HEK293 (cell line): ENCODE measurements around the gene SFRP4.

Experiments
- CTCF ChIA-PET: fragments of 350-600 bp; formaldehyde crosslinking; extraction: SDS; loops from one replicate; lab custom pipeline; 2021; ENCODE audit warnings: antibody characterized with exemption; lab: Yijun Ruan, JAX
- POLR2A ChIA-PET: fragments of 300-600 bp; formaldehyde crosslinking; extraction: SDS; loops from one replicate; lab custom pipeline; 2020; ENCODE audit warnings: antibody characterized with exemption, inconsistent platforms; lab: Yijun Ruan, JAX
- H3K27ac ChIP-seq: fragments of 200-500 bp; sonication (Bioruptor generic); 2 replicates; pipeline ENCODE4 v1.5.1; 2014; ENCODE audit warnings: low read depth, low read length, control low read depth, inconsistent platforms; ENCODE audit errors: extremely low read depth
- H3K36me3 ChIP-seq, 2 experiments: fragments of 200-500 bp in 1 of 2; sonication (Bioruptor generic) in 1 of 2; 1 replicate in 1 of 2; 2 replicates in 1 of 2; pipeline ENCODE4 v1.5.1; 2014 to 2017; ENCODE audit warnings: inconsistent platforms in 2 of 2, low read length in 2 of 2; ENCODE audit not compliant: control insufficient read depth in 2 of 2, insufficient read depth in 1 of 2
- H3K4me1 ChIP-seq: fragments of 200-500 bp; sonication (Bioruptor generic); 2 replicates; pipeline ENCODE4 v1.5.1; 2014; ENCODE audit warnings: mild to moderate bottlenecking, low read length, inconsistent platforms; ENCODE audit not compliant: control insufficient read depth, insufficient read depth
- H3K4me3 ChIP-seq: 2 replicates; pipeline ENCODE4 v1.5.1; 2011; ENCODE audit warnings: low read depth, mild to moderate bottlenecking, control low read depth, low read length, moderate library complexity
- H3K9me3 ChIP-seq: fragments of 200-500 bp; sonication (Bioruptor generic); 2 replicates; pipeline ENCODE4 v1.5.1; 2014; ENCODE audit warnings: low read depth, low read length, inconsistent platforms; ENCODE audit not compliant: control insufficient read depth, insufficient read depth
- BCL11A ChIP-seq: fragments of 450-650 bp; formaldehyde crosslinking; IDR thresholded peaks from 2 replicates; pipeline ENCODE4 v1.5.1; 2016; ENCODE audit warnings: low read depth, missing biosample characterization, missing genetic modification characterization
- BCL6B ChIP-seq: fragments of 450-650 bp; formaldehyde crosslinking; IDR thresholded peaks from 2 replicates; pipeline ENCODE4 v1.5.1; 2017; ENCODE audit warnings: missing biosample characterization, missing genetic modification characterization
- CTCF ChIP-seq: fragments of 450-650 bp; formaldehyde crosslinking; IDR thresholded peaks from 2 replicates; pipeline ENCODE4 v1.5.1; 2016; ENCODE audit warnings: missing biosample characterization, missing genetic modification characterization
- GLI4 ChIP-seq: fragments of 450-650 bp; formaldehyde crosslinking; IDR thresholded peaks from 2 replicates; pipeline ENCODE4 v1.5.1; 2016; ENCODE audit warnings: missing biosample characterization, missing genetic modification characterization
- HOXD13 ChIP-seq: sonication (generic); formaldehyde crosslinking; IDR thresholded peaks from 2 replicates; pipeline ENCODE4 v1.8.0; 2022; ENCODE audit warnings: missing genetic modification reagents, borderline replicate concordance
- KLF16 ChIP-seq: fragments of 450-650 bp; formaldehyde crosslinking; IDR thresholded peaks from 2 replicates; pipeline ENCODE4 v1.5.1; 2017; ENCODE audit warnings: missing biosample characterization, missing genetic modification characterization
- SCRT1 ChIP-seq: fragments of 450-650 bp; formaldehyde crosslinking; IDR thresholded peaks from 2 replicates; pipeline ENCODE4 v1.5.1; 2016; ENCODE audit warnings: missing biosample characterization, missing genetic modification characterization, borderline replicate concordance
- SETDB1 ChIP-seq: IDR thresholded peaks from one replicate; pipeline ENCODE4 v1.6.1; 2017; ENCODE audit warnings: mild to moderate bottlenecking, low read length, moderate library complexity, mixed read lengths; ENCODE audit not compliant: insufficient read length
- SP3 ChIP-seq: fragments of 450-650 bp; formaldehyde crosslinking; IDR thresholded peaks from 2 replicates; pipeline ENCODE4 v1.5.1; 2016; ENCODE audit warnings: missing biosample characterization, missing genetic modification characterization
- ZNF169 ChIP-seq: fragments of 450-650 bp; formaldehyde crosslinking; IDR thresholded peaks from 2 replicates; pipeline ENCODE4 v1.5.1; 2016; ENCODE audit warnings: missing biosample characterization, missing genetic modification characterization
- ZNF18 ChIP-seq: fragments of 450-650 bp; formaldehyde crosslinking; IDR thresholded peaks from 2 replicates; pipeline ENCODE4 v1.5.1; 2016; ENCODE audit warnings: missing biosample characterization, missing genetic modification characterization
- ZNF19 ChIP-seq: fragments of 450-650 bp; formaldehyde crosslinking; IDR thresholded peaks from 2 replicates; pipeline ENCODE4; 2016; ENCODE audit warnings: missing biosample characterization, missing genetic modification characterization, low read depth
- ZNF223 ChIP-seq: fragments of 450-650 bp; formaldehyde crosslinking; IDR thresholded peaks from 2 replicates; pipeline ENCODE4 v1.5.1; 2016; ENCODE audit warnings: missing biosample characterization, missing genetic modification characterization
- ZNF239 ChIP-seq: fragments of 450-650 bp; formaldehyde crosslinking; IDR thresholded peaks from 2 replicates; pipeline ENCODE4 v1.5.1; 2016; ENCODE audit warnings: missing biosample characterization, missing genetic modification characterization
- ZNF248 ChIP-seq: fragments of 450-650 bp; formaldehyde crosslinking; IDR thresholded peaks from 2 replicates; pipeline ENCODE4 v1.5.1; 2017; ENCODE audit warnings: missing biosample characterization, missing genetic modification characterization
- ZNF335 ChIP-seq: fragments of 450-650 bp; formaldehyde crosslinking; conservative IDR thresholded peaks from 2 replicates; pipeline ENCODE4 v1.5.1; 2016; ENCODE audit warnings: missing biosample characterization, missing genetic modification characterization
- ZNF394 ChIP-seq: fragments of 450-650 bp; formaldehyde crosslinking; IDR thresholded peaks from 2 replicates; pipeline ENCODE4 v1.5.1; 2016; ENCODE audit warnings: missing biosample characterization, missing genetic modification characterization, mild to moderate bottlenecking, moderate library complexity, borderline replicate concordance
- ZNF518A ChIP-seq: fragments of 450-650 bp; formaldehyde crosslinking; conservative IDR thresholded peaks from 2 replicates; pipeline ENCODE4 v1.5.1; 2016; ENCODE audit warnings: low read depth, missing biosample characterization, missing genetic modification characterization
- ZNF596 ChIP-seq: fragments of 450-650 bp; IDR thresholded peaks from 2 replicates; pipeline ENCODE4 v1.5.0; 2018; ENCODE audit warnings: missing biosample characterization, mild to moderate bottlenecking, missing genetic modification characterization, moderate library complexity
- ZNF76 ChIP-seq: fragments of 450-650 bp; formaldehyde crosslinking; IDR thresholded peaks from 2 replicates; pipeline ENCODE4; 2016; ENCODE audit warnings: low read depth, missing biosample characterization, missing genetic modification characterization, borderline replicate concordance
- ZNF791 ChIP-seq: fragments of 450-650 bp; formaldehyde crosslinking; IDR thresholded peaks from 2 replicates; pipeline ENCODE4 v1.5.1; 2016; ENCODE audit warnings: missing biosample characterization, missing genetic modification characterization
- TF ChIP-seq, protein P1 (sequence below): fragments of 450-650 bp; formaldehyde crosslinking; IDR thresholded peaks from 2 replicates; pipeline ENCODE4 v1.5.1; 2017; ENCODE audit warnings: missing biosample characterization, missing genetic modification characterization

Gene SFRP4

GRCh38 chr7:37928878-37929277, 12.3 kb upstream of the SFRP4 start (continued):
- TF ChIP-seq CTCF (no peak), SP3 (tag by site-specific recombination) (no peak), ZNF169 (tag by site-specific recombination) (no peak), ZNF248 (tag by site-specific recombination) (no peak)
- TF ChIP-seq, all 188 proteins: peak for 0

- no peaks in the 10 kb centered on the region for H3K4me1 ChIP-seq
- peak overlapping the region; percentile 22; the same call in 1 of the 2 replicates for H3K27ac ChIP-seq
- H3K9me3 ChIP-seq: no peaks in the 10 kb centered on the region
- H3K4me3 ChIP-seq: no peak overlapping the region
- no peaks in the 10 kb centered on the region; a peak in 1 of 3 replicates for H3K36me3 ChIP-seq
- CTCF ChIA-PET: interaction anchor here (1.7 kb wide), 1 partner anchor 10 kb away, joined by 10 read pairs; the partner anchor contains the start of gene SFRP4
- POLR2A ChIA-PET: no interaction called here
- TF ChIP-seq SCRT1 (tag by site-specific recombination) (no peak), SETDB1 (no peak), BCL6B (tag by site-specific recombination) (no peak), ZNF18 (tag by site-specific recombination) (no peak), ZNF239 (tag by site-specific recombination) (no peak), ZNF791 (tag by site-specific recombination) (no peak), ZNF19 (tag by site-specific recombination) (no peak), ZNF518A (tag by site-specific recombination) (no peak), ZNF223 (no peak), ZNF394 (no peak), SP3 (tag by site-specific recombination) (no peak), HOXD13 (CRISPR knock-in tag) (no peak), ZNF76 (tag by site-specific recombination) (no peak), GLI4 (no peak), KLF16 (tag by site-specific recombination) (no peak), ZNF335 (tag by site-specific recombination) (no peak), BCL11A (tag by site-specific recombination) (no peak), ZNF596 (tag by site-specific recombination) (no peak)
- TF ChIP-seq, protein P1, sequence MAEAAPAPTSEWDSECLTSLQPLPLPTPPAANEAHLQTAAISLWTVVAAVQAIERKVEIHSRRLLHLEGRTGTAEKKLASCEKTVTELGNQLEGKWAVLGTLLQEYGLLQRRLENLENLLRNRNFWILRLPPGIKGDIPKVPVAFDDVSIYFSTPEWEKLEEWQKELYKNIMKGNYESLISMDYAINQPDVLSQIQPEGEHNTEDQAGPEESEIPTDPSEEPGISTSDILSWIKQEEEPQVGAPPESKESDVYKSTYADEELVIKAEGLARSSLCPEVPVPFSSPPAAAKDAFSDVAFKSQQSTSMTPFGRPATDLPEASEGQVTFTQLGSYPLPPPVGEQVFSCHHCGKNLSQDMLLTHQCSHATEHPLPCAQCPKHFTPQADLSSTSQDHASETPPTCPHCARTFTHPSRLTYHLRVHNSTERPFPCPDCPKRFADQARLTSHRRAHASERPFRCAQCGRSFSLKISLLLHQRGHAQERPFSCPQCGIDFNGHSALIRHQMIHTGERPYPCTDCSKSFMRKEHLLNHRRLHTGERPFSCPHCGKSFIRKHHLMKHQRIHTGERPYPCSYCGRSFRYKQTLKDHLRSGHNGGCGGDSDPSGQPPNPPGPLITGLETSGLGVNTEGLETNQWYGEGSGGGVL: no peak
Measured at GRCh38 chr7:37927773-37928444, 11.3 kb upstream of the SFRP4 start.
